ENCODE data around the gene NBEA.
A peak's percentile ranks its signal among the peaks of the same experiment; 100 is the strongest.

Gene NBEA

GRCh38 chr13:35714121-35714520 is 772.1 kb downstream of the NBEA start:
- TF ChIP-seq, protein P1, sequence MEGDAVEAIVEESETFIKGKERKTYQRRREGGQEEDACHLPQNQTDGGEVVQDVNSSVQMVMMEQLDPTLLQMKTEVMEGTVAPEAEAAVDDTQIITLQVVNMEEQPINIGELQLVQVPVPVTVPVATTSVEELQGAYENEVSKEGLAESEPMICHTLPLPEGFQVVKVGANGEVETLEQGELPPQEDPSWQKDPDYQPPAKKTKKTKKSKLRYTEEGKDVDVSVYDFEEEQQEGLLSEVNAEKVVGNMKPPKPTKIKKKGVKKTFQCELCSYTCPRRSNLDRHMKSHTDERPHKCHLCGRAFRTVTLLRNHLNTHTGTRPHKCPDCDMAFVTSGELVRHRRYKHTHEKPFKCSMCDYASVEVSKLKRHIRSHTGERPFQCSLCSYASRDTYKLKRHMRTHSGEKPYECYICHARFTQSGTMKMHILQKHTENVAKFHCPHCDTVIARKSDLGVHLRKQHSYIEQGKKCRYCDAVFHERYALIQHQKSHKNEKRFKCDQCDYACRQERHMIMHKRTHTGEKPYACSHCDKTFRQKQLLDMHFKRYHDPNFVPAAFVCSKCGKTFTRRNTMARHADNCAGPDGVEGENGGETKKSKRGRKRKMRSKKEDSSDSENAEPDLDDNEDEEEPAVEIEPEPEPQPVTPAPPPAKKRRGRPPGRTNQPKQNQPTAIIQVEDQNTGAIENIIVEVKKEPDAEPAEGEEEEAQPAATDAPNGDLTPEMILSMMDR (IDR thresholded peaks at IDR 0.05; ENCODE audit: low read depth, low read length), result no peak
- H3K4me3 ChIP-seq (replicated peaks in 1 of 2; ENCODE audit: low read depth in 2 of 2, low read length in 2 of 2), result no peak overlapping the region
- DNase-seq (ENCODE audit: low read depth in 2 of 2), result no peak

DNA sequence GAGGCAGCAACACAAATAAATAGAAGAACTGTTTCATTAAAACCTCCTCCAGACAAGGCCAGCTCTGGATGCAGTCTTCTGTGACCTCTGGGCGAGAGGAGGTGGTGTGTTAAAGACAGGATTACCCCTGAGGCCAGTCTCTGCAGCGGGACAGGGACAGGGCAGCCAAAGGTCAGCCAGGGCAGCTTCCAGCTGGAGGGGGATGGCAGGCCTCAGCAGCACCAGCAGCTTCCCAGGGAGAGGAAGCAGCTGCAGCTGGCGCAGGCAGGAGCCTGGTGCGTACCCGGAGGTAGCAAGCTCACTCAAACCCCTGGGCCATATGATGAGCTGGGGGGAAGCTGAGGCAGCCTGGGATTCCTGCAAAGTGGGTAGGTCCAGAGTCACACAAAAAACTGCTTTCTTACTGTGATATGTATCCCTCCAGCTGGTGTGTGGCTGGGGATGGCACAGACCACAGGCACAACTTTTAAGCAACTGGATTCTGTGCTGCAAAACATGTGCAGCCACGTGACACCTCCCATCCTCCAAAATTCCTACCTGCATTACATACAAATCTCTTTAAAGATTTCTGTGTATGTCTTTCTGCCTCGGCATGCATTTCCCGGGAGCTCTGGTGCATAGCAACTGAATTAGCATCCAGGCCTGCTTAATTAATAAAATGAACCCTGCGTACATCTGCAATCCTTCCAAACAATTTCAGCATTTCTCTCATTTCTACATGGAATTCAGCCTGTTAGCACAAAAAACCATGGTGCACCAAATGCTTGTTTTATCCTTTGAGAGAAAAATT is 772.7 kb downstream of the NBEA start:
- DNase-seq (ENCODE audit: low read depth in 2 of 2), result no peak
- H3K4me3 ChIP-seq (replicated peaks in 1 of 2; ENCODE audit: low read depth in 2 of 2, low read length in 2 of 2), result no peak overlapping the region
- TF ChIP-seq, protein P1 (IDR thresholded peaks at IDR 0.05; ENCODE audit: low read depth, low read length), result no peak

- peak; percentile 37 to 44 for DNase-seq (ENCODE audit: low read depth in 2 of 2)
- no peak overlapping the region for H3K4me3 ChIP-seq (replicated peaks in 1 of 2; ENCODE audit: low read depth in 2 of 2, low read length in 2 of 2)
- TF ChIP-seq, protein P1 (IDR thresholded peaks at IDR 0.05; ENCODE audit: low read depth, low read length), result no peak
These were observed 774.1 kb downstream of the NBEA start for GRCh38 chr13:35716186-35716585.

- TF ChIP-seq, protein P1 (IDR thresholded peaks at IDR 0.05; ENCODE audit: low read depth, low read length), result no peak
- no peak overlapping the region for H3K4me3 ChIP-seq (replicated peaks in 1 of 2; ENCODE audit: low read depth in 2 of 2, low read length in 2 of 2)
- no peak for DNase-seq (ENCODE audit: low read depth in 2 of 2)
These were observed 774.7 kb downstream of the NBEA start for GRCh38 chr13:35716729-35717128.

DNA sequence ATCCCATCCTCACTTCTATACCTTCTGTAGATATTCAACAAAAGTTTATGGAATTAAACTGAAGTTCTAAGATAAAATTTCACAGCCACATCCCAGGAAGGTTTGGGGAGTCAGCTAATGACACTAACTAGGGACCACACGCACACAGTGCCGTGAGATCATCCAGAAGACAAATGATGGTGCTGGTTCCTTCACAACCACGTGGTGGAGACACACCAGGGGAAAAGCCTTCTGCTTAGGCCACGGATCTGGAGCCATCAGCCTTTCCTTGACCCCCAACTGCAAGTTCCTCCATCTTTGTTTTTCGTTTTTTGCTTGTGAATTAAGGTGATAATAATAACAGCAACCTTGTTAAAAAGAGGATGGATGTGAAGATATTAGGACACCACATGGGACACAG is 776.0 kb downstream of the NBEA start:
- DNase-seq (ENCODE audit: low read depth in 2 of 2), result no peak
- no peak overlapping the region for H3K4me3 ChIP-seq (replicated peaks in 1 of 2; ENCODE audit: low read depth in 2 of 2, low read length in 2 of 2)
- TF ChIP-seq, protein P1 (IDR thresholded peaks at IDR 0.05; ENCODE audit: low read depth, low read length), result no peak

DNA sequence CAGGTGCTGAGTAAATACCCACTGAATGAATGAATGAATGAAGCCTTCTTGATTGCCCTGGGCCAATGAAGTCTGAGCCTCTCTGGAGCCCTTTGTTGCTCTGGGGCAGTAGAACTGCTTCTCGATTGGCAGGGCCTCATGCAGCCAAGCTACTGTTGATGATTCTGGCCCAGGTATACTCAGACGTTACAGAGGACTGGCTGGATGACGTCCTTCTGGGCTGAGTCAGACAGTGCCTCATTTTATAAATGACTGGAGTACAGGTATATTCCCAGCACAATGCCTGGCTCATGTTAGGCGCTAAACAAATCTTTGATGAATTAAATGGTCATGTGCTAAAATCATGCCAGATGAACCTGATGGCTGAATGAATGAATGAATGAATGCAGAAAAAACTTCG is 778.2 kb downstream of the NBEA start:
- DNase-seq (ENCODE audit: low read depth in 2 of 2), result no peak
- TF ChIP-seq, protein P1 (IDR thresholded peaks at IDR 0.05; ENCODE audit: low read depth, low read length), result no peak
- no peak overlapping the region for H3K4me3 ChIP-seq (replicated peaks in 1 of 2; ENCODE audit: low read depth in 2 of 2, low read length in 2 of 2)

Data from cardiac fibroblast (primary cell).